Activated T-cell treated with anti-CD3 and anti-CD28 coated beads, Interleukin-2, amount 50 U/mL, for 72 hours (primary cell): ENCODE results near the gene BRD7. TPM values are rescaled to one million over a fixed set of nuclear protein-coding genes. Genes with fewer than 3 reads are reported as not detected.

ENCODE experiments used
- ATAC-seq, 2 donors: fragments of 150-1000 bp; cut with Tn5 transposase; replicated peaks in 1 of 2; 2 replicates each; pipeline ENCODE4 v1.10.0; 2021; ENCODE audit warnings: moderate library complexity in 2 of 2, mild to moderate bottlenecking in 1 of 2
- DNase-seq, 2 donors: peaks; one replicate each; pipeline ENCODE4 v3.0.0; 2021 to 2022; ENCODE audit warnings: mixed read lengths in 1 of 2
- H3K27ac Mint-ChIP-seq: one replicate; pipeline ENCODE4 v1.8.0; 2022; ENCODE audit warnings: mild to moderate bottlenecking, moderate library complexity, mixed read lengths
- H3K27me3 Mint-ChIP-seq: one replicate; pipeline ENCODE4 v1.8.0; 2022; ENCODE audit warnings: low read depth, mixed read lengths
- H3K36me3 Mint-ChIP-seq, 2 donors: one replicate each; pipeline ENCODE4 v1.8.0; 2022; ENCODE audit warnings: mixed read lengths in 2 of 2, mild to moderate bottlenecking in 1 of 2; ENCODE audit not compliant: insufficient read depth in 2 of 2
- H3K4me1 Mint-ChIP-seq: one replicate; pipeline ENCODE4 v1.8.0; 2022; ENCODE audit warnings: low read depth, mixed read lengths
- H3K4me3 Mint-ChIP-seq, 2 donors: one replicate each; pipeline ENCODE4 v1.8.0; 2022; ENCODE audit warnings: mild to moderate bottlenecking in 2 of 2, mixed read lengths in 2 of 2, moderate library complexity in 2 of 2
- H3K9me3 Mint-ChIP-seq, 2 donors: one replicate each; pipeline ENCODE4 v1.8.0; 2022; ENCODE audit warnings: mixed read lengths in 2 of 2
- total RNA-seq, 2 donors: library from RNA; stranded (reverse); gene quantifications; one replicate each; pipeline ENCODE4 v1.2.3, GENCODE V29; 2022

BRD7 gene
- total RNA-seq, 2 donors from 2014 or later, result 74.8 to 84.2 TPM

GRCh38 chr16:50336884-50337283, 31.9 kb downstream of the BRD7 start:
- no peak for ATAC-seq

GRCh38 chr16:50335196-50335958, 33.4 kb downstream of the BRD7 start:
- H3K4me1 Mint-ChIP-seq, result peaks cover 58% of the 10 kb centered on the region
- peak overlapping the region; percentile 98 for H3K27ac Mint-ChIP-seq
- H3K36me3 Mint-ChIP-seq, result peaks cover 9 to 27% of the 10 kb centered on the region in 2 donors
- no peaks in the 10 kb centered on the region for H3K27me3 Mint-ChIP-seq
- peak; percentile 70 to 72 for ATAC-seq
- peak; percentile 36 to 74 for DNase-seq
- H3K9me3 Mint-ChIP-seq, result peaks cover 0 to 2% of the 10 kb centered on the region in 2 donors
- H3K4me3 Mint-ChIP-seq, result peak overlapping the region; percentile 38 to 93

More at GRCh38 chr16:50336884-50337283, 31.9 kb downstream of the BRD7 start:
- H3K36me3 Mint-ChIP-seq, result peaks cover 7 to 24% of the 10 kb centered on the region in 2 donors
- H3K4me3 Mint-ChIP-seq, result peak overlapping the region in 1 of 2 donors; percentile 97
- peaks cover 0 to 2% of the 10 kb centered on the region in 2 donors for H3K9me3 Mint-ChIP-seq
- peak overlapping the region; percentile 91 for H3K27ac Mint-ChIP-seq
- no peaks in the 10 kb centered on the region for H3K27me3 Mint-ChIP-seq
- H3K4me1 Mint-ChIP-seq, result peaks cover 54% of the 10 kb centered on the region
- no peak for DNase-seq

- Mint-ChIP-seq H3K4me1 (peaks cover 62% of the 10 kb centered on the region), H3K4me3 (peak overlapping the region in 1 of 2 donors; percentile 93), H3K36me3 (peaks cover 10 to 31% of the 10 kb centered on the region in 2 donors), H3K27ac (peak overlapping the region; percentile 98), H3K9me3 (peaks cover 0 to 2% of the 10 kb centered on the region in 2 donors), H3K27me3 (no peaks in the 10 kb centered on the region)
- no peak for DNase-seq
- ATAC-seq, result no peak
Observed at GRCh38 chr16:50334106-50334975, 34.4 kb downstream of the BRD7 start.

GRCh38 chr16:50332599-50332998, 36.2 kb downstream of the BRD7 start:
- Mint-ChIP-seq H3K9me3 (peaks cover 0 to 2% of the 10 kb centered on the region in 2 donors), H3K4me3 (no peak overlapping the region), H3K27me3 (no peaks in the 10 kb centered on the region), H3K4me1 (peaks cover 51% of the 10 kb centered on the region), H3K36me3 (peaks cover 12 to 33% of the 10 kb centered on the region in 2 donors), H3K27ac (peak overlapping the region; percentile 41)
- ATAC-seq (no peak), DNase-seq (no peak)

GRCh38 chr16:50331570-50331969, 37.2 kb downstream of the BRD7 start:
- Mint-ChIP-seq H3K9me3 (peaks cover 0 to 2% of the 10 kb centered on the region in 2 donors), H3K4me1 (peaks cover 56% of the 10 kb centered on the region), H3K36me3 (peaks cover 12 to 30% of the 10 kb centered on the region in 2 donors), H3K27me3 (no peaks in the 10 kb centered on the region), H3K4me3 (no peak overlapping the region), H3K27ac (peak overlapping the region; percentile 39)
- ATAC-seq, result no peak
- no peak for DNase-seq

- peak overlapping the region in 1 of 2 donors; percentile 42 for H3K4me3 Mint-ChIP-seq
- ATAC-seq (no peak), DNase-seq (no peak)
- no peaks in the 10 kb centered on the region for H3K27me3 Mint-ChIP-seq
- peaks cover 41% of the 10 kb centered on the region for H3K4me1 Mint-ChIP-seq
- H3K27ac Mint-ChIP-seq, result peak overlapping the region; percentile 92
- peaks cover 13 to 33% of the 10 kb centered on the region in 2 donors for H3K36me3 Mint-ChIP-seq
- H3K9me3 Mint-ChIP-seq, result peaks cover 0 to 2% of the 10 kb centered on the region in 2 donors
Observed at GRCh38 chr16:50329446-50330189, 39.2 kb downstream of the BRD7 start.

- H3K4me3 Mint-ChIP-seq, result peak overlapping the region in 1 of 2 donors; percentile 67
- peaks cover 11 to 31% of the 10 kb centered on the region in 2 donors for H3K36me3 Mint-ChIP-seq
- H3K27me3 Mint-ChIP-seq, result no peaks in the 10 kb centered on the region
- peaks cover 44% of the 10 kb centered on the region for H3K4me1 Mint-ChIP-seq
- ATAC-seq (peak; percentile 93), DNase-seq (peak; percentile 73 to 82)
- H3K27ac Mint-ChIP-seq, result peak overlapping the region; percentile 80
- no peaks in the 10 kb centered on the region for H3K9me3 Mint-ChIP-seq
Observed at GRCh38 chr16:50326835-50327465, 41.8 kb downstream of the BRD7 start.

GRCh38 chr16:50326264-50326663, 42.5 kb downstream of the BRD7 start:
- Mint-ChIP-seq H3K9me3 (no peaks in the 10 kb centered on the region), H3K36me3 (peaks cover 11 to 30% of the 10 kb centered on the region in 2 donors), H3K27me3 (no peaks in the 10 kb centered on the region), H3K4me3 (no peak overlapping the region), H3K4me1 (peaks cover 43% of the 10 kb centered on the region), H3K27ac (peak overlapping the region; percentile 80)
- DNase-seq (no peak), ATAC-seq (no peak)

GRCh38 chr16:50324345-50324744, 44.4 kb downstream of the BRD7 start:
- H3K4me3 Mint-ChIP-seq, result peak overlapping the region; percentile 6 to 34
- H3K27ac Mint-ChIP-seq, result peak overlapping the region; percentile 66
- peaks cover 33% of the 10 kb centered on the region for H3K4me1 Mint-ChIP-seq
- H3K9me3 Mint-ChIP-seq, result no peaks in the 10 kb centered on the region
- DNase-seq, result no peak
- H3K36me3 Mint-ChIP-seq, result peaks cover 8 to 33% of the 10 kb centered on the region in 2 donors
- no peak for ATAC-seq
- no peaks in the 10 kb centered on the region for H3K27me3 Mint-ChIP-seq

GRCh38 chr16:50323335-50324011, 45.3 kb downstream of the BRD7 start:
- Mint-ChIP-seq H3K27ac (peak overlapping the region; percentile 66), H3K4me3 (peak overlapping the region in 1 of 2 donors; percentile 34), H3K4me1 (peaks cover 33% of the 10 kb centered on the region), H3K9me3 (no peaks in the 10 kb centered on the region), H3K36me3 (peaks cover 8 to 34% of the 10 kb centered on the region in 2 donors), H3K27me3 (no peaks in the 10 kb centered on the region)
- DNase-seq, result no peak
- no peak for ATAC-seq

- no peak for DNase-seq
- Mint-ChIP-seq H3K27me3 (no peaks in the 10 kb centered on the region), H3K9me3 (no peaks in the 10 kb centered on the region), H3K4me3 (no peak overlapping the region), H3K36me3 (peaks cover 8 to 39% of the 10 kb centered on the region in 2 donors), H3K27ac (no peak overlapping the region), H3K4me1 (peaks cover 24% of the 10 kb centered on the region)
- no peak for ATAC-seq
Observed at GRCh38 chr16:50322333-50322732, 46.5 kb downstream of the BRD7 start.

- DNase-seq, result no peak
- Mint-ChIP-seq H3K9me3 (no peaks in the 10 kb centered on the region), H3K36me3 (peaks cover 8 to 39% of the 10 kb centered on the region in 2 donors), H3K27ac (peak overlapping the region; percentile 10), H3K4me3 (no peak overlapping the region), H3K4me1 (peaks cover 18% of the 10 kb centered on the region), H3K27me3 (no peaks in the 10 kb centered on the region)
- peak in 1 of 2 donors; percentile 33 for ATAC-seq
Observed at GRCh38 chr16:50320310-50320709, 48.5 kb downstream of the BRD7 start.
